Activated CD4-positive, alpha-beta T cell treated with anti-CD3 and anti-CD28 coated beads for 36 hours (primary cell): ENCODE data around the gene TNFRSF1A. TPM values are rescaled to one million over a fixed set of nuclear protein-coding genes. Genes with fewer than 3 reads are reported as not detected.

Source experiments
- ATAC-seq: fragments of 200-7000 bp; cut with Tn5 transposase; one replicate; pipeline ENCODE4 v1.10.0; 2021; ENCODE audit warnings: mild to moderate bottlenecking, moderate library complexity
- CTCF ChIA-PET: fragments of 350-600 bp; sonication (Branson Sonifier 250); formaldehyde crosslinking; loops from one replicate; lab custom pipeline; 2021; ENCODE audit warnings: antibody characterized with exemption; lab: Charles Lee
- POLR2A ChIA-PET: fragments of 350-600 bp; sonication (Branson Sonifier 250); formaldehyde crosslinking; loops from one replicate; lab custom pipeline; 2021; ENCODE audit warnings: antibody characterized with exemption, inconsistent platforms; lab: Charles Lee
- DNase-seq: peaks from one replicate; pipeline ENCODE4 v3.0.0-alpha.2; 2020
- H3K27ac Mint-ChIP-seq: one replicate; pipeline ENCODE4 v1.8.0; 2021; ENCODE audit warnings: mixed read lengths
- H3K27me3 Mint-ChIP-seq: one replicate; pipeline ENCODE4 v1.8.0; 2021; ENCODE audit warnings: mixed read lengths
- H3K36me3 Mint-ChIP-seq: one replicate; pipeline ENCODE4 v1.8.0; 2021; ENCODE audit warnings: low read depth, mixed read lengths
- H3K4me1 Mint-ChIP-seq: one replicate; pipeline ENCODE4 v1.8.0; 2021; ENCODE audit warnings: mixed read lengths
- H3K4me3 Mint-ChIP-seq: one replicate; pipeline ENCODE4 v1.8.0; 2021; ENCODE audit warnings: mild to moderate bottlenecking, moderate library complexity, mixed read lengths
- H3K9me3 Mint-ChIP-seq: one replicate; pipeline ENCODE4 v1.8.0; 2021; ENCODE audit warnings: low read depth, mixed read lengths
- intact Hi-C, 2 experiments: fragments of 100-400 bp; cut with DNase I in 1 of 2; cut with micrococcal nuclease in 1 of 2; formaldehyde crosslinking; loops; one replicate each; pipeline versions ENCODE4 v1.14.2 to v1.15.1; 2022 to 2024; cut with DNase I, micrococcal nuclease
- total RNA-seq, 2 experiments: library from RNA; stranded (reverse); gene quantifications; one replicate each; pipeline ENCODE4 v1.2.3, GENCODE V29; 2021

The TNFRSF1A gene
- total RNA-seq, 2 experiments from 2014 or later, result 42.1 to 58.7 TPM

- Mint-ChIP-seq H3K27me3 (no peaks in the 10 kb centered on the region), H3K36me3 (no peaks in the 10 kb centered on the region), H3K9me3 (no peaks in the 10 kb centered on the region), H3K27ac (peak overlapping the region; percentile 63), H3K4me3 (peak overlapping the region; percentile 68), H3K4me1 (peaks cover 41% of the 10 kb centered on the region)
- ChIA-PET CTCF (interaction anchor here (0.6 to 1.5 kb wide), 10 partner anchors 10 to 573 kb away, joined by 3 to 5 read pairs (median 4); no protein-coding TSS in a partner anchor), POLR2A (interaction anchor here (0.6 to 1.0 kb wide), 4 partner anchors 27 to 580 kb away, joined by 3 read pairs; partner anchors contain the start of genes C12orf57, GAPDH and RNU7-1)
- ATAC-seq, result peak; percentile 63
- intact Hi-C loops, result loop anchor here in 1 of 2 experiments (1.0 kb wide), 2 partner anchors 21 to 27 kb away; partner anchors contain the start of gene TNFRSF1A
- DNase-seq, result peak; percentile 84
Observed at GRCh38 chr12:6363330-6364043, 21.6 kb upstream of the TNFRSF1A start.

- intact Hi-C loops, result loop anchor here in 1 of 2 experiments (1.0 kb wide), 2 partner anchors 21 to 27 kb away; partner anchors contain the start of gene TNFRSF1A
- peaks cover 37% of the 10 kb centered on the region for H3K4me1 Mint-ChIP-seq
- CTCF ChIA-PET, result interaction anchor here (0.6 to 1.5 kb wide), 11 partner anchors 11 to 574 kb away, joined by 3 to 5 read pairs (median 4); no protein-coding TSS in a partner anchor
- POLR2A ChIA-PET, result interaction anchor here (0.6 to 1.0 kb wide), 4 partner anchors 27 to 581 kb away, joined by 3 read pairs; partner anchors contain the start of genes C12orf57, GAPDH and RNU7-1
- no peaks in the 10 kb centered on the region for H3K9me3 Mint-ChIP-seq
- H3K4me3 Mint-ChIP-seq, result no peak overlapping the region
- no peak for DNase-seq
- no peak overlapping the region for H3K27ac Mint-ChIP-seq
- no peaks in the 10 kb centered on the region for H3K36me3 Mint-ChIP-seq
- H3K27me3 Mint-ChIP-seq, result no peaks in the 10 kb centered on the region
- ATAC-seq, result no peak
Observed at GRCh38 chr12:6363010-6363329, 21.1 kb upstream of the TNFRSF1A start.

GRCh38 chr12:6362403-6362802, 20.5 kb upstream of the TNFRSF1A start:
- CTCF ChIA-PET, result interaction anchor here (0.7 to 1.5 kb wide), 5 partner anchors 17 to 392 kb away, joined by 3 to 4 read pairs (median 4); no protein-coding TSS in a partner anchor
- no peaks in the 10 kb centered on the region for H3K27me3 Mint-ChIP-seq
- H3K27ac Mint-ChIP-seq, result peak overlapping the region; percentile 45
- ATAC-seq, result no peak
- intact Hi-C loops, result no loop called here
- no peaks in the 10 kb centered on the region for H3K36me3 Mint-ChIP-seq
- POLR2A ChIA-PET, result interaction anchor here (0.7 to 0.9 kb wide), 3 partner anchors 17 to 581 kb away, joined by 3 to 6 read pairs (median 3); partner anchors contain the start of genes C12orf57 and RNU7-1
- DNase-seq, result no peak
- H3K4me3 Mint-ChIP-seq, result no peak overlapping the region
- peaks cover 31% of the 10 kb centered on the region for H3K4me1 Mint-ChIP-seq
- H3K9me3 Mint-ChIP-seq, result no peaks in the 10 kb centered on the region

GRCh38 chr12:6361834-6362233, 20.0 kb upstream of the TNFRSF1A start:
- H3K4me1 Mint-ChIP-seq, result peaks cover 28% of the 10 kb centered on the region
- H3K4me3 Mint-ChIP-seq, result peak overlapping the region; percentile 2
- H3K36me3 Mint-ChIP-seq, result no peaks in the 10 kb centered on the region
- H3K27ac Mint-ChIP-seq, result peak overlapping the region; percentile 45
- ChIA-PET CTCF (interaction anchor here (1.0 to 1.5 kb wide), 2 partner anchors 26 to 39 kb away, joined by 3 to 4 read pairs; no protein-coding TSS in a partner anchor), POLR2A (interaction anchor here (0.9 kb wide), 1 partner anchor 16 kb away, joined by 6 read pairs; no protein-coding TSS in a partner anchor)
- intact Hi-C loops, result loop anchor here in 1 of 2 experiments (1.0 kb wide), 1 partner anchor 20 kb away; the partner anchor contains the start of gene TNFRSF1A
- peak; percentile 10 for ATAC-seq
- DNase-seq, result peak; percentile 34
- H3K9me3 Mint-ChIP-seq, result no peaks in the 10 kb centered on the region
- no peaks in the 10 kb centered on the region for H3K27me3 Mint-ChIP-seq

DNA sequence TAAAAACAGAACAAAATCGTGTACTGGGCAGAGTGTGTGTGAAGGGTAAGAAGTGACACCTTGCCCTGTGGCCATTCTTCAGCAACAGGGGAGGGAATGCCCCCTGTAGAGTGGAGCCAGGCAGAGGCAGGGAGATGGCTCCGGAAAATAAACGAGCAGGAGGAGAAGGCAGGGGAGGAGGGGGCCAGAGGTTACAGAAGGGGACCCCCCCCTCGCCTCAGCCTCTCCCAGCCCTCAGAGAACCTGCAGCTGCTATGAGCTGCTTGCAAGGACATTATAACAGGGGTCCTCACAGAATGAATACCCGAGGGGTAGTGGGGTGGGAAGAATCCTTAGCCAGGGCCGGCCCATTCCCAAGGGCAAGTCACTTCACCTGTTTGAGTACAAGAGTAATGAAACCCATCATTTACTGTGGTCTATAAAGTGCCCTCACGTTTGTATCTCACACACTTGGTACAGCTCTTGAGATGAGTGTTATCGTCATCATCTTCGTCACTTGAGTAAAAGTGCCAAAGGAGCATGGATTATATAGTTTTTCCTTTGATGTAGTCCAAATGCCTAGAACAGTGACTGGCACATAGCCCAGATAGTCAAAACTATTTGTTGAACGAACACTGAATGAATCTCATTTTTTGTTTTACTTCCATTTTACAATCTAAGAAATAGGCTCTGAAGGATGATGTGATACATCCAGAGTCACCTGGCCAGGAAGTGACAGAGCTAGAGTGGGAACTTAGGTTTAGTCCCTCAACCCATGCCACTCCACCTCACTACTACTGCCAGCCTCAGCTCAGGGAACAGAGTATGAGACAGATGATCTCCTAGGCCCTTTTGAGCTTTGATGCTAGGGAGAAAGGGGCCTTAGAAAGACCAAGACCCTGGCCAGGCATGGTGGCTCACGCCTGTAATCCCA, 19.0 kb upstream of the TNFRSF1A start:
- peak; percentile 42 for DNase-seq
- peak overlapping the region; percentile 37 for H3K27ac Mint-ChIP-seq
- ChIA-PET CTCF (interaction anchor here (0.6 to 1.3 kb wide), 7 partner anchors 8 to 101 kb away, joined by 3 to 6 read pairs (median 4); no protein-coding TSS in a partner anchor), POLR2A (interaction anchor here (0.7 to 2.2 kb wide), 3 partner anchors 25 to 178 kb away, joined by 3 to 8 read pairs (median 4); partner anchors contain the start of gene VAMP1)
- H3K4me3 Mint-ChIP-seq, result no peak overlapping the region
- no peaks in the 10 kb centered on the region for H3K27me3 Mint-ChIP-seq
- no peaks in the 10 kb centered on the region for H3K36me3 Mint-ChIP-seq
- peak; percentile 72 for ATAC-seq
- intact Hi-C loops, result loop anchor here in 1 of 2 experiments (1.0 kb wide), 1 partner anchor 19 kb away; the partner anchor contains the start of gene TNFRSF1A
- H3K9me3 Mint-ChIP-seq, result no peaks in the 10 kb centered on the region
- peaks cover 28% of the 10 kb centered on the region for H3K4me1 Mint-ChIP-seq

DNA sequence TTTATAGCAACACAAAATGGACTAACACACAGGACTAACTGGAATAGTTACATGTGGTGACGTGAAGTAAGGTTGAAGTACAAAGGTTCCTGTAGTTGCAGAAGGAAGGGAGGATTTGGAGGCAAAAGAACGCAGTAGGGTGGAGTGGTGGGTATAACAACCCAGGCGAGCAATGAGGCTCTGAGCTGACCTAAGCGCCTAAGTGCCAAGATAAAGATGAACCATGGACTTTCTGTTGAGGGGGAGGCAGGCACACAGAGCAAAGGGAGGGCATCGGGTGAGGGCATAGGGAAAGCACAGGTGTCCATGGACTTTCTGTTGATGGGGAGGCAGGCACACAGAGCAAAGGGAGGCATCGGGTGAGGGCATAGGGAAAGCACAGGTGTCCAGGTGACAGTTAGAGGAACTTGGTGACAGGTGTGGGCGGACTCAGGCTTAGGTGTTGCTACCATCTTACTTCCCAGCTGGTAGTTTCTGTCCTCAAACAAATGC, 18.2 kb upstream of the TNFRSF1A start:
- POLR2A ChIA-PET, result interaction anchor here (1.3 to 2.2 kb wide), 2 partner anchors 24 to 110 kb away, joined by 3 to 8 read pairs; partner anchors contain the start of gene VAMP1
- ATAC-seq, result no peak
- H3K9me3 Mint-ChIP-seq, result no peaks in the 10 kb centered on the region
- CTCF ChIA-PET, result interaction anchor here (1.0 to 1.3 kb wide), 3 partner anchors 23 to 102 kb away, joined by 4 to 6 read pairs (median 5); no protein-coding TSS in a partner anchor
- no peak overlapping the region for H3K4me3 Mint-ChIP-seq
- no peaks in the 10 kb centered on the region for H3K36me3 Mint-ChIP-seq
- no peak for DNase-seq
- no peak overlapping the region for H3K27ac Mint-ChIP-seq
- peaks cover 28% of the 10 kb centered on the region for H3K4me1 Mint-ChIP-seq
- H3K27me3 Mint-ChIP-seq, result no peaks in the 10 kb centered on the region
- intact Hi-C loops, result no loop called here

- intact Hi-C loops, result no loop called here
- no peaks in the 10 kb centered on the region for H3K36me3 Mint-ChIP-seq
- ChIA-PET CTCF (interaction anchor here (1.6 kb wide), 1 partner anchor 8 kb away, joined by 7 read pairs; no protein-coding TSS in a partner anchor), POLR2A (no interaction called here)
- no peaks in the 10 kb centered on the region for H3K27me3 Mint-ChIP-seq
- ATAC-seq (no peak), DNase-seq (no peak)
- H3K4me1 Mint-ChIP-seq, result peaks cover 24% of the 10 kb centered on the region
- H3K27ac Mint-ChIP-seq, result no peak overlapping the region
- no peak overlapping the region for H3K4me3 Mint-ChIP-seq
- no peaks in the 10 kb centered on the region for H3K9me3 Mint-ChIP-seq
Observed at GRCh38 chr12:6358881-6359280, 17.0 kb upstream of the TNFRSF1A start.

DNA sequence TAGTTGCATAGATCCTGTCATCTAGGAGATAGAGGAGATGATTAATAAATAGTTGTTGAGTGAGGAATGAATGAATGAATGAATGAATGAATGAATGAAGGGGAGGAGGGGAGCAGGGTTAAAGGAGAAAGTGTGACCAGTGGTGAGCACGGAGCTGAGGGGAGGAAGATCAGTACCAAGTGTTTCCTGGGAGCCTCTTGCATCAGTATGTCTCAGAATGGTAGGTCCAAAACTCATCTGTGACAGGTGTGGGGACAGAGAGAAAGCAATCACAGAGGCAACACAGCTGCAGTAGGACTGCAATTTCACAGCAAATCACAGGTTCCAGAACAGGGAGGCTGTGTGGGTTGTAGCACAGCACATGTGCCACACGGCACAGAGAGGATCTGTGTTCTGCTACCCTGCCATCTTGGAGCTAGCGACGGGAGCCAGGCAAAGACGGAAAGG, 14.5 kb upstream of the TNFRSF1A start:
- ATAC-seq, result no peak
- POLR2A ChIA-PET, result interaction anchor here (1.4 kb wide), 1 partner anchor 114 kb away, joined by 4 read pairs; the partner anchor contains the start of gene VAMP1
- H3K4me3 Mint-ChIP-seq, result no peak overlapping the region
- CTCF ChIA-PET, result interaction anchor here (0.7 to 0.9 kb wide), 5 partner anchors 11 to 308 kb away, joined by 3 to 4 read pairs (median 3); no protein-coding TSS in a partner anchor
- H3K27ac Mint-ChIP-seq, result no peak overlapping the region
- intact Hi-C loops, result no loop called here
- no peaks in the 10 kb centered on the region for H3K9me3 Mint-ChIP-seq
- no peak for DNase-seq
- peaks cover 12% of the 10 kb centered on the region for H3K4me1 Mint-ChIP-seq
- H3K27me3 Mint-ChIP-seq, result no peaks in the 10 kb centered on the region
- no peaks in the 10 kb centered on the region for H3K36me3 Mint-ChIP-seq

- POLR2A ChIA-PET, result interaction anchor here (0.5 to 1.4 kb wide), 2 partner anchors 114 to 119 kb away, joined by 4 read pairs; partner anchors contain the start of gene VAMP1
- CTCF ChIA-PET, result interaction anchor here (0.6 to 0.9 kb wide), 6 partner anchors 10 to 307 kb away, joined by 3 to 4 read pairs (median 3); no protein-coding TSS in a partner anchor
- Mint-ChIP-seq H3K4me1 (peaks cover 6% of the 10 kb centered on the region), H3K4me3 (no peak overlapping the region), H3K9me3 (no peaks in the 10 kb centered on the region), H3K27me3 (no peaks in the 10 kb centered on the region), H3K27ac (no peak overlapping the region), H3K36me3 (no peaks in the 10 kb centered on the region)
- no peak for ATAC-seq
- DNase-seq, result no peak
- intact Hi-C loops, result no loop called here
Observed at GRCh38 chr12:6355491-6356373, 13.9 kb upstream of the TNFRSF1A start.
